NB4 (cell line): ENCODE data around the gene PLD4.

ENCODE experiments used
- CTCF ChIP-seq: IDR thresholded peaks from one replicate; pipeline ENCODE4 v1.5.1; 2012; ENCODE audit warnings: low read depth, low read length
- MAX ChIP-seq: IDR thresholded peaks from 2 replicates; pipeline ENCODE4 v1.6.1; 2011; ENCODE audit warnings: low read depth, low read length
- MYC ChIP-seq: IDR thresholded peaks from 2 replicates; pipeline ENCODE4 v1.6.1; 2011; ENCODE audit warnings: low read depth, low read length

- TF ChIP-seq CTCF (no peak), MAX (no peak), MYC (no peak)
These were observed 7.6 kb upstream of the PLD4 start for GRCh38 chr14:104917116-104917515.
